ENCODE measurements around the gene SNX15.
A peak's percentile ranks its signal among the peaks of the same experiment; 100 is the strongest.

Gene SNX15

GRCh38 chr11:64998690-64999431, 28.4 kb upstream of the SNX15 start:
- Histone ChIP-seq H3K4me3 (ENCODE audit: low read depth in 1 of 2, low read length in 2 of 2) (no peak overlapping the region), H3K4me1 (ENCODE audit: insufficient read depth, low read length) (peaks cover 30% of the 10 kb centered on the region), H3K27me3 (ENCODE audit: insufficient read depth, low read length, poor library complexity) (no peaks in the 10 kb centered on the region), H3K9me3 (ENCODE audit: insufficient read depth, low read length, severe bottlenecking) (no peaks in the 10 kb centered on the region), H3K9ac (ENCODE audit: low read depth, low read length) (peak overlapping the region; percentile 25), H4K20me1 (ENCODE audit: insufficient read depth, low read length) (no peaks in the 10 kb centered on the region), H3K36me3 (ENCODE audit: insufficient read depth, low read length) (no peaks in the 10 kb centered on the region), H3K4me2 (ENCODE audit: insufficient read depth, low read length) (peak overlapping the region; percentile 24; the same call in 1 of the 2 replicates), H3K79me2 (ENCODE audit: insufficient read depth, low read length) (no peaks in the 10 kb centered on the region), H3K27ac (ENCODE audit: low read length) (peak overlapping the region; percentile 69), H2AFZ (ENCODE audit: low read depth, low read length) (peak overlapping the region; percentile 10; the same call in 1 of the 2 replicates)
- no peak for TF ChIP-seq CTCF (IDR thresholded peaks at IDR 0.05; ENCODE audit: borderline replicate concordance, extremely low read depth, low read length, poor library complexity, severe bottlenecking)
- TF ChIP-seq EZH2 (IDR thresholded peaks at IDR 0.05; ENCODE audit: borderline replicate concordance, low read depth, low read length, severe bottlenecking), result no peak
- ATAC-seq (ENCODE audit: insufficient read depth, low read depth) (peak; percentile 81), DNase-seq (peak; percentile 80)

- no peak for ATAC-seq (ENCODE audit: insufficient read depth, low read depth)
- no peaks in the 10 kb centered on the region for H4K20me1 ChIP-seq (ENCODE audit: insufficient read depth, low read length)
- H2AFZ ChIP-seq (ENCODE audit: low read depth, low read length), result no peak overlapping the region
- peaks cover 30% of the 10 kb centered on the region for H3K4me1 ChIP-seq (ENCODE audit: insufficient read depth, low read length)
- H3K9me3 ChIP-seq (ENCODE audit: insufficient read depth, low read length, severe bottlenecking), result no peaks in the 10 kb centered on the region
- peak overlapping the region; percentile 25; the same call in 1 of the 2 replicates for H3K9ac ChIP-seq (ENCODE audit: low read depth, low read length)
- H3K27ac ChIP-seq (ENCODE audit: low read length), result peak overlapping the region; percentile 69
- H3K36me3 ChIP-seq (ENCODE audit: insufficient read depth, low read length), result no peaks in the 10 kb centered on the region
- no peak overlapping the region for H3K4me3 ChIP-seq (ENCODE audit: low read depth in 1 of 2, low read length in 2 of 2)
- no peak for TF ChIP-seq EZH2 (IDR thresholded peaks at IDR 0.05; ENCODE audit: borderline replicate concordance, low read depth, low read length, severe bottlenecking)
- TF ChIP-seq CTCF (IDR thresholded peaks at IDR 0.05; ENCODE audit: borderline replicate concordance, extremely low read depth, low read length, poor library complexity, severe bottlenecking), result no peak
- H3K79me2 ChIP-seq (ENCODE audit: insufficient read depth, low read length), result no peaks in the 10 kb centered on the region
- no peak for DNase-seq
- peak overlapping the region; percentile 24 for H3K4me2 ChIP-seq (ENCODE audit: insufficient read depth, low read length)
- no peaks in the 10 kb centered on the region for H3K27me3 ChIP-seq (ENCODE audit: insufficient read depth, low read length, poor library complexity)
Measured at GRCh38 chr11:64999478-64999877, 27.8 kb upstream of the SNX15 start.

GRCh38 chr11:65002706-65003105, 24.5 kb upstream of the SNX15 start:
- no peaks in the 10 kb centered on the region for H3K9me3 ChIP-seq (ENCODE audit: insufficient read depth, low read length, severe bottlenecking)

More at GRCh38 chr11:65002706-65003105, 24.5 kb upstream of the SNX15 start:
- Histone ChIP-seq H3K27me3 (ENCODE audit: insufficient read depth, low read length, poor library complexity) (no peaks in the 10 kb centered on the region), H2AFZ (ENCODE audit: low read depth, low read length) (no peak overlapping the region), H3K4me2 (ENCODE audit: insufficient read depth, low read length) (no peak overlapping the region), H3K36me3 (ENCODE audit: insufficient read depth, low read length) (no peaks in the 10 kb centered on the region), H3K4me1 (ENCODE audit: insufficient read depth, low read length) (peaks cover 23% of the 10 kb centered on the region), H3K79me2 (ENCODE audit: insufficient read depth, low read length) (no peaks in the 10 kb centered on the region), H4K20me1 (ENCODE audit: insufficient read depth, low read length) (no peaks in the 10 kb centered on the region), H3K27ac (ENCODE audit: low read length) (no peak overlapping the region), H3K4me3 (ENCODE audit: low read depth in 1 of 2, low read length in 2 of 2) (no peak overlapping the region), H3K9ac (ENCODE audit: low read depth, low read length) (no peak overlapping the region)
- ATAC-seq (ENCODE audit: insufficient read depth, low read depth) (no peak), DNase-seq (no peak)
- no peak for TF ChIP-seq EZH2 (IDR thresholded peaks at IDR 0.05; ENCODE audit: borderline replicate concordance, low read depth, low read length, severe bottlenecking)
- no peak for TF ChIP-seq CTCF (IDR thresholded peaks at IDR 0.05; ENCODE audit: borderline replicate concordance, extremely low read depth, low read length, poor library complexity, severe bottlenecking)
